Endothelial cell of umbilical vein (primary cell): ENCODE results near the gene PIM3. TPM values are rescaled to one million over a fixed set of nuclear protein-coding genes. Genes with fewer than 3 reads are reported as not detected.

Experiments
- BruUV-seq: library from RNA; stranded (reverse); fragments of 400-500 nt; replicated peaks from 2 replicates; lab custom pipeline; 2021; lab: Mats Ljungman, UMichigan
- CTCF ChIA-PET: fragments of 300-600, 350-600 bp; sonication (Branson Sonifier 250); formaldehyde crosslinking; loops from one replicate; lab custom pipeline; 2021; ENCODE audit warnings: antibody characterized with exemption, inconsistent platforms; lab: Charles Lee
- POLR2A ChIA-PET: fragments of 300-600, 350-600 bp; sonication (Branson Sonifier 250); formaldehyde crosslinking; loops from one replicate; lab custom pipeline; 2021; ENCODE audit warnings: antibody characterized with exemption, inconsistent platforms; lab: Charles Lee
- DNase-seq: peaks from one replicate; pipeline ENCODE4 v3.0.0-alpha.2; 2011; ENCODE audit warnings: low read depth, low spot score
- FAIRE-seq: peaks from 2 replicates; lab custom pipeline; 2011; peaks lifted over from hg19 to GRCh38; lab: Jason Lieb, UNC
- H2AFZ ChIP-seq: 2 replicates; pipeline ENCODE4 v1.6.0; 2012; ENCODE audit warnings: low read depth, low read length, control low read depth, inconsistent platforms
- H3K27ac ChIP-seq: 2 replicates; pipeline ENCODE4 v1.5.1; 2011; ENCODE audit warnings: low read depth, mild to moderate bottlenecking, control low read depth, low read length, moderate library complexity; ENCODE audit not compliant: insufficient read depth
- H3K27me3 ChIP-seq, 2 experiments: 2 replicates each; pipeline versions ENCODE4 v1.6.0 to v1.6.1; 2011; ENCODE audit warnings: low read length in 2 of 2, mixed read lengths in 1 of 2; ENCODE audit not compliant: control insufficient read depth in 2 of 2, insufficient read depth in 2 of 2
- H3K36me3 ChIP-seq, 2 experiments: 2 replicates in 1 of 2; 3 replicates in 1 of 2; pipeline ENCODE4 v1.5.1; 2011; ENCODE audit warnings: low read length in 2 of 2, mild to moderate bottlenecking in 1 of 2, moderate library complexity in 1 of 2; ENCODE audit not compliant: control insufficient read depth in 2 of 2, insufficient read depth in 2 of 2; ENCODE audit errors: extremely low read depth in 1 of 2
- H3K4me1 ChIP-seq: 3 replicates; pipeline ENCODE4 v1.5.1; 2011; ENCODE audit warnings: mild to moderate bottlenecking, low read length; ENCODE audit not compliant: control insufficient read depth, insufficient read depth; ENCODE audit errors: extremely low read depth
- H3K4me2 ChIP-seq: 2 replicates; pipeline ENCODE4 v1.6.1; 2011; ENCODE audit warnings: low read length, control low read depth, mixed read lengths; ENCODE audit not compliant: insufficient read depth
- H3K4me3 ChIP-seq, 3 experiments: fragments of 200-600 bp in 1 of 3; sonication (generic), shearing (Covaris generic) in 1 of 3; replicated peaks in 1 of 3; 2 replicates each; pipeline ENCODE4 v1.5.1; 2011 to 2016; ENCODE audit warnings: control low read depth in 3 of 3, low read length in 3 of 3, mild to moderate bottlenecking in 2 of 3, inconsistent platforms in 1 of 3, low read depth in 1 of 3, moderate library complexity in 1 of 3; ENCODE audit not compliant: insufficient read depth in 1 of 3
- H3K79me2 ChIP-seq: 2 replicates; pipeline ENCODE4 v1.6.0; 2012; ENCODE audit warnings: low read length, inconsistent platforms; ENCODE audit not compliant: control insufficient read depth, insufficient read depth
- H3K9ac ChIP-seq: replicated peaks from 2 replicates; pipeline ENCODE3; 2011; ENCODE audit warnings: low read length, control low read depth; ENCODE audit not compliant: insufficient read depth; ENCODE audit errors: extremely low read depth
- H3K9me1 ChIP-seq: replicated peaks from 3 replicates; pipeline ENCODE4 v1.6.0; 2011; ENCODE audit warnings: mild to moderate bottlenecking, low read length; ENCODE audit not compliant: control insufficient read depth, insufficient read depth; ENCODE audit errors: extremely low read depth
- H3K9me3 ChIP-seq: replicated peaks from 2 replicates; pipeline ENCODE4 v1.5.1; 2012; ENCODE audit warnings: low read length, inconsistent platforms; ENCODE audit not compliant: control insufficient read depth, insufficient read depth
- H4K20me1 ChIP-seq: replicated peaks from 2 replicates; pipeline ENCODE3; 2011; ENCODE audit warnings: mild to moderate bottlenecking, low read length; ENCODE audit not compliant: control insufficient read depth, insufficient read depth; ENCODE audit errors: extremely low read depth
- EZH2 ChIP-seq: IDR thresholded peaks from 2 replicates; pipeline ENCODE4 v1.6.1; 2012; ENCODE audit warnings: borderline replicate concordance, low read depth, mild to moderate bottlenecking, moderate library complexity, low read length, inconsistent platforms; ENCODE audit not compliant: severe bottlenecking
- FOS ChIP-seq: IDR thresholded peaks from 2 replicates; pipeline ENCODE4 v1.6.1; 2011; ENCODE audit warnings: mild to moderate bottlenecking, low read length, moderate library complexity, borderline replicate concordance; ENCODE audit not compliant: insufficient read depth
- GATA2 ChIP-seq: IDR thresholded peaks from 2 replicates; pipeline ENCODE4 v1.7.0; 2011; ENCODE audit warnings: low read depth, mild to moderate bottlenecking, moderate library complexity, mixed read lengths, low read length; ENCODE audit not compliant: insufficient read length, insufficient read depth
- JUN ChIP-seq: IDR thresholded peaks from 2 replicates; pipeline ENCODE4 v1.6.1; 2011; ENCODE audit warnings: borderline replicate concordance, low read depth; ENCODE audit not compliant: insufficient read length, insufficient read depth
- MAX ChIP-seq: IDR thresholded peaks from 2 replicates; pipeline ENCODE4 v1.6.1; 2011; ENCODE audit not compliant: insufficient read depth, insufficient read length
- MYC ChIP-seq: IDR thresholded peaks from one replicate; pipeline ENCODE4 v1.6.1; 2011; ENCODE audit warnings: mild to moderate bottlenecking, low read depth, low read length
- POLR2A ChIP-seq: IDR thresholded peaks from 2 replicates; pipeline ENCODE4 v1.6.1; 2012; ENCODE audit warnings: low read depth, mild to moderate bottlenecking, control low read depth, low read length
- POLR2AphosphoS5 ChIP-seq: IDR thresholded peaks from 2 replicates; pipeline ENCODE4 v1.6.1; 2012; ENCODE audit warnings: low read depth, mild to moderate bottlenecking, control low read depth, low read length, moderate library complexity; ENCODE audit not compliant: insufficient read depth
- dilution Hi-C: fragments of 300-500 bp; cut with MboI; formaldehyde crosslinking; loops from one replicate; pipeline ENCODE4 v1.15.0; 2019; ENCODE audit warnings: low sequenced_read_pairs; ENCODE audit not compliant: extremely low pct_ligation_motif_present
- intact Hi-C: fragments of 100-400 bp; cut with micrococcal nuclease; formaldehyde crosslinking; loops from one replicate; pipeline ENCODE4 v1.10.0; 2022
- microRNA-seq: library from miRNA; unstranded; fragments of <30 nt; microRNA quantifications from one replicate; pipeline ENCODE4 v1.2.0, GENCODE V29; 2021; ENCODE audit warnings: borderline number of aligned reads, borderline replicate concordance
- polyA plus RNA-seq, 4 experiments: library from polyadenylated mRNA; depleted of rRNA in 3 of 4; stranded (reverse) in 3 of 4; unstranded in 1 of 4; fragments of >200 nt; gene quantifications; 2 replicates each; pipeline versions ENCODE4 v1.2.1 to v1.2.3, GENCODE V29; 2011 to 2012; ENCODE audit warnings: missing spikeins in 1 of 4
- small RNA-seq: library from RNA; depleted of rRNA; stranded (forward); fragments of <200 nt; gene quantifications from one replicate; pipeline ENCODE3, GENCODE V24; 2012; ENCODE audit warnings: low replicate concordance, low read depth; ENCODE audit not compliant: insufficient read depth, insufficient read length
- total RNA-seq: library from RNA; stranded (reverse); gene quantifications from 2 replicates; pipeline ENCODE4 v1.2.3, GENCODE V29; 2021
- TF ChIP-seq, protein P1 (sequence below), 2 donors: IDR thresholded peaks; 1 replicate in 1 of 2; 2 replicates in 1 of 2; pipeline ENCODE4 v1.5.1; 2011; ENCODE audit warnings: low read length in 2 of 2, mild to moderate bottlenecking in 2 of 2, moderate library complexity in 2 of 2, control low read depth in 1 of 2, inconsistent platforms in 1 of 2, low read depth in 1 of 2; ENCODE audit not compliant: insufficient read depth in 1 of 2; ENCODE audit errors: extremely low read depth in 1 of 2

PIM3 gene
- total and polyA plus RNA-seq, 2 donors (not counting 3 experiments of a cell fraction or from before 2014, with no cell fraction given) = 131 to 185 TPM

DNA sequence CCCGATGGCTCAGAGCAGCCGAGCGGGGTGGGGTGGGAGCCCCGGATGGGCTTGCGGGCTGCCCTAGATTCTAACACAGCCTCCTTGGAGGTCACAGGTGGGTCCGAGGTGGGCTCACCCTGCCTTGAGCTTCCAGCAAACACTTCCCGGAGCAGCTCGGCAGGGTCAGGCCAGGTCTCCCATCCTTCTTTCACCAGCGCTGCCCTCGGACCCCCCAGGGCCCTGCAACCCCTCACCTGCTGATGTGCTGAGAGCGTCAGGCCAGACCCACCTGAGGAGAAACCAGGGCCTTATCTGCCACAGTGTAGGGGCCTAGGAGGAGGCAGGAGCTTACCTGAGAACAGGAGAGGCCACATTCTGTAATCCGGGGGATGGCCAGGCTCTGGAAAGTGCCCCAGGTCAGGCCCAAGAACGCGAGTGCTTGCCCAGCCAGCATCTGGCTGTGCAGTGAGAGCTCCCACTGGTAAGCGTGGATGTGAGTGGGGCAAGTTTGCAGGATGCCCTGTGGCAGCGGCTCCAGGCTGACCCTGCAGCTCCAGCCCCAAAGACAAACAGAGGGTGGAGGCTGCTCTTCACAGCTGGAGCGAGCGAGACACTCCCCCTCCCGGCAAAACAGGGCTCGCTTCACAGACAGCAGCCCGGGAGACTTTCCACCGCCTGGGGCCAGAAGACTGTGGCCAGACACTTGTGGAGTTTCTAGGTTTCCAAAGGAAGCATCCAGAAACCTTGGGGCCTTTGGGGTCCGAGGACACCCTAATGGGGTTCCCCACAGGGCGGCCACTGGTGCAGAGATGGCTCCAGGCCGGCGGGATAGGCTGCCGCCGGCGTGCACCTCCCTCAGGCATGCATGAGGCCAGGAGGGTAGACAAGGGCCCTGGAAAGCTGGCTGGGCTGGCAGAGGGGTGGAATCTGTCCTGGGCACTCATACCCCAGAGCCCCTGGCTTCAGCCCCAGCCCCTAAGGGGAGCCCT, 51.9 kb downstream of the PIM3 start, which contains the start of gene IL17REL:
Gene IL17REL, minus strand, starts transcription at position 555 of the 971 bp plus-strand sequence. Its CDS starts 119 bp downstream, at position 436.
- BruUV-seq = no TSS peak
- DNase-seq = no peak
- POLR2A ChIA-PET = interaction anchor here (0.7 kb wide), 1 partner anchor 98 kb away, joined by 4 read pairs; no protein-coding TSS in a partner anchor

More for the DNA sequence above, 51.9 kb downstream of the PIM3 start, which contains the start of gene IL17REL:
- CTCF ChIA-PET = interaction anchor here (1.2 to 1.9 kb wide), 3 partner anchors 8 to 82 kb away, joined by 3 to 9 read pairs (median 5); no protein-coding TSS in a partner anchor
- H4K20me1 ChIP-seq = no peaks in the 10 kb centered on the region
- intact Hi-C loops (no loop called here), dilution Hi-C loops (no loop called here)
- no peak within 1 kb of the TSS for H3K27ac ChIP-seq
- peaks cover 34 to 46% of the 10 kb centered on the region in 2 experiments for H3K27me3 ChIP-seq
- no peak within 1 kb of the TSS for H3K9ac ChIP-seq
- H3K79me2 ChIP-seq = no peaks in the 10 kb centered on the region
- no peaks in the 10 kb centered on the region for H3K36me3 ChIP-seq
- H3K9me1 ChIP-seq = no peaks in the 10 kb centered on the region
- H3K9me3 ChIP-seq = no peaks in the 10 kb centered on the region
- H3K4me3 ChIP-seq = no peak within 1 kb of the TSS
- TF ChIP-seq MAX = no peak
- no peak for TF ChIP-seq POLR2A
- TF ChIP-seq, protein P1, sequence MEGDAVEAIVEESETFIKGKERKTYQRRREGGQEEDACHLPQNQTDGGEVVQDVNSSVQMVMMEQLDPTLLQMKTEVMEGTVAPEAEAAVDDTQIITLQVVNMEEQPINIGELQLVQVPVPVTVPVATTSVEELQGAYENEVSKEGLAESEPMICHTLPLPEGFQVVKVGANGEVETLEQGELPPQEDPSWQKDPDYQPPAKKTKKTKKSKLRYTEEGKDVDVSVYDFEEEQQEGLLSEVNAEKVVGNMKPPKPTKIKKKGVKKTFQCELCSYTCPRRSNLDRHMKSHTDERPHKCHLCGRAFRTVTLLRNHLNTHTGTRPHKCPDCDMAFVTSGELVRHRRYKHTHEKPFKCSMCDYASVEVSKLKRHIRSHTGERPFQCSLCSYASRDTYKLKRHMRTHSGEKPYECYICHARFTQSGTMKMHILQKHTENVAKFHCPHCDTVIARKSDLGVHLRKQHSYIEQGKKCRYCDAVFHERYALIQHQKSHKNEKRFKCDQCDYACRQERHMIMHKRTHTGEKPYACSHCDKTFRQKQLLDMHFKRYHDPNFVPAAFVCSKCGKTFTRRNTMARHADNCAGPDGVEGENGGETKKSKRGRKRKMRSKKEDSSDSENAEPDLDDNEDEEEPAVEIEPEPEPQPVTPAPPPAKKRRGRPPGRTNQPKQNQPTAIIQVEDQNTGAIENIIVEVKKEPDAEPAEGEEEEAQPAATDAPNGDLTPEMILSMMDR (IDR thresholded peaks at IDR 0.05; ENCODE audit: extremely low read depth in 1 of 2, insufficient read depth in 1 of 2, low read depth in 1 of 2, low read length in 2 of 2) = no peak
- no peak for TF ChIP-seq FOS
- no peak for TF ChIP-seq GATA2
- TF ChIP-seq MYC = no peak
- no peak for TF ChIP-seq JUN
- no peak for TF ChIP-seq POLR2AphosphoS5
- TF ChIP-seq EZH2 = no peak
- no peaks in the 10 kb centered on the region for H3K4me1 ChIP-seq
- no peak within 1 kb of the TSS for H3K4me2 ChIP-seq
- no peak for FAIRE-seq
- H2AFZ ChIP-seq = no peak within 1 kb of the TSS

Small RNA genes lying within 50 kb of the gene (microRNA-seq; reads per million reads assigned to microRNA genes)
- gene MIR6821 = 1.5 reads per million

Small RNA genes lying within 50 kb of the gene (small RNA-seq; reads per million reads assigned to genes)
- not detected for gene MIR6821

Other genes starting within 250 kb of the PIM3 start
- gene BRD1, start 132.9 kb upstream of the PIM3 start, total RNA-seq = 38.8 and 41.1 TPM in 2 replicates
- 6.8 and 8.1 TPM in 2 replicates for gene BRD1, start 132.9 kb upstream of the PIM3 start, polyA plus RNA-seq
- gene ZBED4, start 106.9 kb upstream of the PIM3 start, total RNA-seq = 18.2 and 18.6 TPM in 2 replicates
- 6.4 and 8.6 TPM in 2 replicates for gene ZBED4, start 106.9 kb upstream of the PIM3 start, polyA plus RNA-seq
- gene ALG12, start 42.3 kb upstream of the PIM3 start, total RNA-seq = 14.6 and 20.9 TPM in 2 replicates
- gene ALG12, start 42.3 kb upstream of the PIM3 start, polyA plus RNA-seq = 16.7 and 18.0 TPM in 2 replicates
- gene CRELD2, start 42.1 kb upstream of the PIM3 start, total RNA-seq = 69.5 and 71.0 TPM in 2 replicates
- gene CRELD2, start 42.1 kb upstream of the PIM3 start, polyA plus RNA-seq = 75.7 and 86.3 TPM in 2 replicates
- gene IL17REL, start 52.0 kb downstream of the PIM3 start, total RNA-seq = 0.12 and 0.15 TPM in 2 replicates
- gene IL17REL, start 52.0 kb downstream of the PIM3 start, polyA plus RNA-seq = 0.06 TPM in 2 replicates
- gene TTLL8, start 97.5 kb downstream of the PIM3 start, total RNA-seq = not detected in 2 replicates
- gene TTLL8, start 97.5 kb downstream of the PIM3 start, polyA plus RNA-seq = not detected in 2 replicates
- gene MLC1, start 124.7 kb downstream of the PIM3 start, total RNA-seq = not detected in 2 replicates
- gene MLC1, start 124.7 kb downstream of the PIM3 start, polyA plus RNA-seq = not detected in 2 replicates
- 35.4 and 37.6 TPM in 2 replicates for gene MOV10L1, start 129.2 kb downstream of the PIM3 start, total RNA-seq
- gene MOV10L1, start 129.2 kb downstream of the PIM3 start, polyA plus RNA-seq = 27.6 and 32.0 TPM in 2 replicates
- gene PANX2, start 210.0 kb downstream of the PIM3 start, total RNA-seq = 5.1 and 5.2 TPM in 2 replicates
- 2.5 and 3.1 TPM in 2 replicates for gene PANX2, start 210.0 kb downstream of the PIM3 start, polyA plus RNA-seq
- 46.8 and 48.9 TPM in 2 replicates for gene TRABD, start 225.1 kb downstream of the PIM3 start, total RNA-seq
- gene TRABD, start 225.1 kb downstream of the PIM3 start, polyA plus RNA-seq = 48.4 and 58.2 TPM in 2 replicates
- 24.1 and 28.0 TPM in 2 replicates for gene SELENOO, start 240.2 kb downstream of the PIM3 start, total RNA-seq
- gene SELENOO, start 240.2 kb downstream of the PIM3 start, polyA plus RNA-seq = 37.5 and 45.8 TPM in 2 replicates